PC-9 (cell line): ENCODE measurements around the gene TNN.

ENCODE experiments used
- CTCF ChIP-seq: fragments of 200-600 bp; sonication (generic); conservative IDR thresholded peaks from 2 replicates; pipeline ENCODE4 v1.6.1; 2017; ENCODE audit warnings: mixed run types, antibody characterized with exemption, mild to moderate bottlenecking, moderate library complexity
- EZH2 ChIP-seq: fragments of 200-600 bp; sonication (generic); IDR thresholded peaks from 2 replicates; pipeline ENCODE4 v1.8.0; 2017; ENCODE audit warnings: antibody characterized with exemption, low read depth

GRCh38 chr1:175120511-175120910, 52.9 kb downstream of the TNN start:
- TF ChIP-seq CTCF (no peak), EZH2 (no peak)
